ENCODE data around the gene G6PC3.
A peak's percentile ranks its signal among the peaks of the same experiment; 100 is the strongest.

The G6PC3 gene

DNA sequence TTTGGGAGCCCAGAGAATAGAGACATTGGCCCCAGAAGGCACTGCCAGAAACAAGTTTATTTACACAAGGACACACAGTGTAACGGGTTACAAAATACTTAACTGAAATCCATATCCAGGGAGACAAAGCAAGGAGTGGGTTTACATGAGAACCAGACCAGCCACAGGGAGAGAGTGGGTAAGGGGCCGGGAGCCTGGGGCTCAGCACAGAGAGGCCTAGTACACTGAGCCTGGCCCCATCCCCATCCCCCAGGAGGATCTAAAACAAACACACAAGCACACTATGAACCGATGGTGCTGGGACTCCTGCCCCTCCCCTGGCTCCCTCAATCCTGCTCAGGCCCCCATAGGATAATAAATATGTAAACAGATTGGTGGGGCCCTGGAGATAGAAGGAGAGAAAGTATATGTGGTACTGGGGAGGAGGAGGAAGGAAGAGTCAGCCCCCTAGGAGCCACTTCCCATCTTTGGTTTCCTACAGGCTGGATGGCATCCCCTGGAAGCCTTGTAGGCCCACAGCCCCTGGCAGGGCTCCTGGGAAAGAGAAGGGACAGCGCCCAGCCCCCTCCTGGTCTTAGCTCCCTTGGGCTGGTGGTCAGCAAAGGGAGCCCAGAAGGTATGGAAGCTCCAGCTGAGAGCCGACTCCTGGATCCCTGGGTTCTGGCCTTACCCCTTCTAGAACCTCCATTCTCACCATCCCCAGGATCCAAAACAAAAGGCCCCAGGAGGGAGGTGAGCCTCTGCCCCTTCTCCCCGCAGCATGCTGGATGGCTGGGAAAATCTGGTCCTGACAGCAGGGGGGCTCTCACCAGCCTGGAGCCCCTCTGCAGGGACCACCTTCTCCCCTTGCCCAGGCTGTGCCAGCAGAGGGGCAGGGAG lies 6.4 kb downstream of the G6PC3 start:
- peak overlapping the region; percentile 47 to 69 (median 61) for H3K9ac ChIP-seq

GRCh38 chr17:44077595-44077909 lies 7.0 kb downstream of the G6PC3 start:
- H3K4me3 ChIP-seq, result peak overlapping the region in 3 of 10 experiments; percentile 29 to 39 (median 37); a peak in 5 of 20 replicates
- peaks cover 0 to 25% (median 9%) of the 10 kb centered on the region in 11 experiments; a peak in 10 of 22 replicates for H4K20me1 ChIP-seq
- H3K9ac ChIP-seq, result peak overlapping the region; percentile 49 to 69 (median 61)
- H3K4me1 ChIP-seq, result peaks cover 38 to 92% (median 70%) of the 10 kb centered on the region in 10 experiments
- H3K4me2 ChIP-seq, result peak overlapping the region in 10 of 11 experiments; percentile 21 to 96 (median 85); a peak in 20 of 22 replicates
- no peaks in the 10 kb centered on the region for H3K9me3 ChIP-seq (replicated peaks in 1 of 11)
- peaks cover 66 to 93% (median 89%) of the 10 kb centered on the region in 11 experiments for H3K36me3 ChIP-seq
- no peaks in the 10 kb centered on the region for H3K27me3 ChIP-seq
- no peak for TF ChIP-seq Cebpa-rat (IDR thresholded peaks at IDR 0.05)
- peak overlapping the region; percentile 28 to 85 (median 71); a peak in 21 of 22 replicates for H3K27ac ChIP-seq

More for the DNA sequence above, 6.4 kb downstream of the G6PC3 start:
- Histone ChIP-seq H3K27me3 (no peaks in the 10 kb centered on the region), H3K4me3 (peak overlapping the region in 4 of 10 experiments; percentile 1 to 39 (median 33); a peak in 5 of 20 replicates), H4K20me1 (peaks cover 0 to 25% (median 9%) of the 10 kb centered on the region in 11 experiments; a peak in 10 of 22 replicates), H3K27ac (peak overlapping the region; percentile 28 to 85 (median 71); a peak in 21 of 22 replicates), H3K4me2 (peak overlapping the region; percentile 21 to 96 (median 83); a peak in 21 of 22 replicates), H3K4me1 (peaks cover 44 to 92% (median 76%) of the 10 kb centered on the region in 10 experiments), H3K36me3 (peaks cover 60 to 88% (median 83%) of the 10 kb centered on the region in 11 experiments), H3K9me3 (replicated peaks in 1 of 11) (no peaks in the 10 kb centered on the region)
- TF ChIP-seq Cebpa-rat (IDR thresholded peaks at IDR 0.05), result no peak

- peak overlapping the region in 9 of 11 experiments; percentile 61 to 85 (median 71); a peak in 16 of 22 replicates for H3K27ac ChIP-seq
- H4K20me1 ChIP-seq, result peaks cover 0 to 25% (median 8%) of the 10 kb centered on the region in 11 experiments; a peak in 10 of 22 replicates
- TF ChIP-seq Cebpa-rat (IDR thresholded peaks at IDR 0.05), result no peak
- H3K36me3 ChIP-seq, result peaks cover 74 to 99% (median 91%) of the 10 kb centered on the region in 11 experiments
- H3K27me3 ChIP-seq, result no peaks in the 10 kb centered on the region
- peak overlapping the region in 6 of 11 experiments; percentile 83 to 96 (median 88); a peak in 11 of 22 replicates for H3K4me2 ChIP-seq
- H3K9ac ChIP-seq, result peak overlapping the region in 10 of 11 experiments; percentile 4 to 69 (median 62); a peak in 12 of 22 replicates
- H3K4me3 ChIP-seq, result no peak overlapping the region
- H3K4me1 ChIP-seq, result peaks cover 32 to 88% (median 61%) of the 10 kb centered on the region in 10 experiments
- no peaks in the 10 kb centered on the region for H3K9me3 ChIP-seq (replicated peaks in 1 of 11)
These were observed 7.9 kb downstream of the G6PC3 start for GRCh38 chr17:44078412-44078811.

DNA sequence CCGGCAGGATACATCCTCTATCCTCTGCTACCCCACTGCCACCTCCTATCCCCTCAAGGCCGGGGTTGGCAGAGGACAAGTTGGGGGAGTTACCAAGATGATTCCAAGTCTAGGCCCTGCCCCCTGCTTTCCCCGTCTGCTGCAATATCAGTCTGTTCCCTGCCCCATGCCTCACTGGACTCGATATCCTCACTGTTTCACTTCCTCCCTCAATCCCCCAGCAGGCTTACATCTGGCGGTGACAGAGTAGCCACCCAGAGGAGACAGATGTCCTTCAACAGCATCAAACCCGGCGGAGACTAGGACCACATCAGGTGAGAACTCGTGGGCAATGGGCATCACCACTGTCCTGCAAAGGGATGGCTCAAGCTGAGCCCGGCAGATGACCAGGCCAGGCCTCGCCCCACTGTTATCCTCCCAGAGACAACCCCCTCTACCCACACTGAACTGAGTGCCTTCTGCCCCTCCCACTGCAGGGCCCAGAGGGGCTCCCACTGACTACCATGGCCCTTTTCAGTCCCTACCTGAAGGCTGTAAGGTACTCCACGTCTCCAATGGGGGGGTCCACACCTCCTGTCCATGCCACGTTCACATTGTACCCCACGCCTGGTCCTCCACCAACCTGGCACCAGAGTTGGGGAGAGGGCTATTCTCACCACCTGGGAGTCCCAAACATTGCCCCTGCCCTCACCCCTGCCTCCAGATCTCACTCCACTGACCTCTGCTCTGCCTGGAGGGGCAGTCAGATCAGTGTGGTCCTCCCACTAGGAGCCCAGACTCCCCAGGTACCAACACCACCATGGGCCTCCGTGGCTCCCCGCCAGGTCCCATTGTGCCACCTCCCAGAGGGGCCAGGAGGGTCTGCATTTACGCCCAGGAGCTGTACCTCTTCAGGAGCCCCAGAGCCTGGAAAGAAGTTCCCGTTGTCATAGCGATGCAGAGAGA lies 9.6 kb downstream of the G6PC3 start:
- peak overlapping the region in 6 of 11 experiments; percentile 0 to 47 (median 31); a peak in 8 of 22 replicates for H3K9ac ChIP-seq
- peaks cover 0 to 25% (median 8%) of the 10 kb centered on the region in 11 experiments; a peak in 10 of 22 replicates for H4K20me1 ChIP-seq
- H3K4me1 ChIP-seq, result peaks cover 32 to 84% (median 56%) of the 10 kb centered on the region in 10 experiments
- H3K9me3 ChIP-seq (replicated peaks in 1 of 11), result no peaks in the 10 kb centered on the region
- no peaks in the 10 kb centered on the region for H3K27me3 ChIP-seq
- no peak for TF ChIP-seq Cebpa-rat (IDR thresholded peaks at IDR 0.05)
- H3K4me2 ChIP-seq, result peak overlapping the region in 10 of 11 experiments; percentile 0 to 96 (median 55); a peak in 18 of 22 replicates
- peak overlapping the region in 8 of 11 experiments; percentile 16 to 85 (median 58); a peak in 14 of 22 replicates for H3K27ac ChIP-seq
- H3K36me3 ChIP-seq, result peaks cover 74 to 99% (median 91%) of the 10 kb centered on the region in 11 experiments
- no peak overlapping the region for H3K4me3 ChIP-seq

GRCh38 chr17:44081681-44082080 lies 11.1 kb downstream of the G6PC3 start:
- Histone ChIP-seq H3K9ac (peak overlapping the region in 1 of 11 experiments; percentile 19; a peak in 2 of 22 replicates), H3K9me3 (replicated peaks in 1 of 11) (no peaks in the 10 kb centered on the region), H3K36me3 (peaks cover 60 to 97% (median 84%) of the 10 kb centered on the region in 11 experiments), H4K20me1 (peaks cover 0 to 25% (median 16%) of the 10 kb centered on the region in 11 experiments; a peak in 12 of 22 replicates), H3K4me1 (peaks cover 28 to 80% (median 51%) of the 10 kb centered on the region in 10 experiments), H3K27ac (peak overlapping the region in 2 of 11 experiments; percentile 18 to 28; a peak in 1 of 22 replicates), H3K27me3 (no peaks in the 10 kb centered on the region), H3K4me2 (no peak overlapping the region), H3K4me3 (no peak overlapping the region)
- no peak for TF ChIP-seq Cebpa-rat (IDR thresholded peaks at IDR 0.05)

DNA sequence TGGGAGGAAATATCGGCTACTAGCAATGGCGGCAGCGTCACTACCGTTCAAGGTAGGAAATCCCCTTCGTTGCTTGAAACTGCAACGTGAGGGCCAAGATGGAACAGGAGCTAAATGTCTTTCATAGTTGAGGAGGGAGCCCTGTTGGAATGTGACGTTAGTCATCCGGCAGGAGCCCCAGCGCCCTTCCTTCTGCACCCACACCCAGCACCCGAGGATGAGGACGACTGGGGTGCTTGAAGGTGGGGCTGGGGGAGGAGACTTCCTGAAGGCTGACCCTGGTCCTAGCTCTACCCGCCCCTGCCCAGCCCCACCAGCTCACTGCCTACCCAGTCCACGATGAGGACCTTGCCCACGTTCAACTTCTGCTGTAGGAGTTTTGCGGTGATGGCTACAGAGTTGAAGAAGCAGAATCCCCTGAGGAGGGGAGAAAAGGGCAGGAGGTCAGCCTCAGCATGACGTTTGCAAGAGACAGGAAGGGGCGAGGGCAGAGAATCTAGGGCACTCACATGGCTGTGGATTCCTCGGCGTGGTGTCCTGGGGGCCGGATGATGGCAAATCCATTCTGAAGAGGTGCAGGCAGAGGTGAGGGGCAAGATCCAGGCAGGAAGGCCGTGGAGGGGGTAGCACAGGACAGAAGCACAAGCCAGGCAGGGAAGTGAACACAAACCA lies 11.9 kb downstream of the G6PC3 start:
- Histone ChIP-seq H3K36me3 (peaks cover 57 to 93% (median 78%) of the 10 kb centered on the region in 11 experiments), H3K4me2 (no peak overlapping the region), H3K27me3 (no peaks in the 10 kb centered on the region), H3K9me3 (replicated peaks in 1 of 11) (no peaks in the 10 kb centered on the region), H3K27ac (peak overlapping the region in 3 of 11 experiments; percentile 16 to 28 (median 18); a peak in 4 of 22 replicates), H3K9ac (peak overlapping the region in 2 of 11 experiments; percentile 19 to 23; a peak in 1 of 22 replicates), H4K20me1 (peaks cover 0 to 23% (median 11%) of the 10 kb centered on the region in 11 experiments; a peak in 12 of 22 replicates), H3K4me1 (peaks cover 26 to 80% (median 50%) of the 10 kb centered on the region in 10 experiments), H3K4me3 (no peak overlapping the region)
- no peak for TF ChIP-seq Cebpa-rat (IDR thresholded peaks at IDR 0.05)

- Histone ChIP-seq H4K20me1 (peaks cover 0 to 22% (median 9%) of the 10 kb centered on the region in 11 experiments; a peak in 10 of 22 replicates), H3K36me3 (peaks cover 58 to 93% (median 79%) of the 10 kb centered on the region in 11 experiments), H3K9me3 (replicated peaks in 1 of 11) (no peaks in the 10 kb centered on the region), H3K9ac (no peak overlapping the region; a peak in 1 of 22 replicates), H3K4me3 (no peak overlapping the region), H3K27ac (no peak overlapping the region), H3K4me1 (peaks cover 31 to 80% (median 50%) of the 10 kb centered on the region in 10 experiments), H3K4me2 (no peak overlapping the region), H3K27me3 (no peaks in the 10 kb centered on the region)
- no peak for TF ChIP-seq Cebpa-rat (IDR thresholded peaks at IDR 0.05)
These were observed 12.8 kb downstream of the G6PC3 start for GRCh38 chr17:44083250-44083849.

Measured in BLaER1 treated with 17β-estradiol and CSF1 and Interleukin-3, amounts not matched to agents 10 nM and 100 nM (cell line).